ENCODE data around the gene ADORA1.

Gene ADORA1

DNA sequence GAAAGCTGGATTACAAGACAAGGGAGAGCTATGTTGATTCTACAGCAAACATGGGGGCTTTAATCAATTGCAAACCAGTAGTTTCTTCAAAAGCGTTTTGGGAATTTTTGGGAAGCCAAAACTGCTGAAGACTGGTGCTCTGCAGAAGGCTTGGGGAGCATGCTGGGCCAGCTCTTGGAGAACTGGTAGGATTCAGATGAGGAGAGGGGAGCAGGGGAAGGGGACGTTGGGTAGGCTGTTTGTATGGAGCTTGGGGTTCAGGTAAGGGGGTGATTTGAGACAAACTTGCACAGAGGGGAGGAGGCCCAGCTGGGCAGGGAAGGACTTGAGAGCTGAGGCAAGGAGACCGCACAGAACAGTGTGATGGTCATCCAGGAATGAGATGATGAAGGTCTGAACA lies 39.1 kb upstream of the ADORA1 start:
- TF ChIP-seq, protein P1, sequence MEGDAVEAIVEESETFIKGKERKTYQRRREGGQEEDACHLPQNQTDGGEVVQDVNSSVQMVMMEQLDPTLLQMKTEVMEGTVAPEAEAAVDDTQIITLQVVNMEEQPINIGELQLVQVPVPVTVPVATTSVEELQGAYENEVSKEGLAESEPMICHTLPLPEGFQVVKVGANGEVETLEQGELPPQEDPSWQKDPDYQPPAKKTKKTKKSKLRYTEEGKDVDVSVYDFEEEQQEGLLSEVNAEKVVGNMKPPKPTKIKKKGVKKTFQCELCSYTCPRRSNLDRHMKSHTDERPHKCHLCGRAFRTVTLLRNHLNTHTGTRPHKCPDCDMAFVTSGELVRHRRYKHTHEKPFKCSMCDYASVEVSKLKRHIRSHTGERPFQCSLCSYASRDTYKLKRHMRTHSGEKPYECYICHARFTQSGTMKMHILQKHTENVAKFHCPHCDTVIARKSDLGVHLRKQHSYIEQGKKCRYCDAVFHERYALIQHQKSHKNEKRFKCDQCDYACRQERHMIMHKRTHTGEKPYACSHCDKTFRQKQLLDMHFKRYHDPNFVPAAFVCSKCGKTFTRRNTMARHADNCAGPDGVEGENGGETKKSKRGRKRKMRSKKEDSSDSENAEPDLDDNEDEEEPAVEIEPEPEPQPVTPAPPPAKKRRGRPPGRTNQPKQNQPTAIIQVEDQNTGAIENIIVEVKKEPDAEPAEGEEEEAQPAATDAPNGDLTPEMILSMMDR (IDR thresholded peaks at IDR 0.05; ENCODE audit: low read depth, low read length, missing control alignments) = no peak
- H3K4me3 ChIP-seq (ENCODE audit: low read depth, low read length) = no peak overlapping the region
- DNase-seq (ENCODE audit: low read depth) = no peak

DNA sequence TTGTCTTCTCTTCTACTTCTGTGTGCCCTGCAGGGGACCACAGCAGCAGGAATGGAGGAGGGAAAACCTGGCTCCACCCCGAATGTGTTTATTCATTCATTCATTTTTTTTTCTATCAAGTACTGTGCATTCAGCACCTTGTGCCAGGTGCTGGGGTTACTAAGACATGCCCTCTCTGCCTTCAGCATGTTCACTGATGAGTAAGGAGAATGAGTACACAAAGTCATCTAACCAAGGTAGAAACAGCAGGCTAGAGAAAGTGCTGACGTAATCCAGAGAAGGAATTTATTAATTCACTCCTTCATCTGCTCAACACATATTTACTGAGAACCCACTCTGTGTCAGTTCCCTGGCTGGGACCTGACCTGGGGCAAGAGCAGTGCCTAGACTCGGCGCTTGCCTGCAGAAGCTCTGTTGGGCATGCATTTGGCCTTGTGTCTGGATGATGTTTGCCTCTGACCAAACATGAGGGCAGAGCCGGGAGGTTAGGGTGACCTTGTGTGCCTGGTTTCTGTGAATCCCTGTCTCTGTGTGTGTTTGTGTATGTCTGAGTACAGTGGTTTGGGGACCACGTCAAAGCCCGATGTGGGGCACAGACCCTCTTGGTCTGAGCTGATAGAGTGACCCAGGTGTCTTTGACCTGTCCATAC lies 38.4 kb upstream of the ADORA1 start:
- no peak for DNase-seq (ENCODE audit: low read depth)
- H3K4me3 ChIP-seq (ENCODE audit: low read depth, low read length) = no peak overlapping the region
- TF ChIP-seq, protein P1 (IDR thresholded peaks at IDR 0.05; ENCODE audit: low read depth, low read length, missing control alignments) = no peak

DNA sequence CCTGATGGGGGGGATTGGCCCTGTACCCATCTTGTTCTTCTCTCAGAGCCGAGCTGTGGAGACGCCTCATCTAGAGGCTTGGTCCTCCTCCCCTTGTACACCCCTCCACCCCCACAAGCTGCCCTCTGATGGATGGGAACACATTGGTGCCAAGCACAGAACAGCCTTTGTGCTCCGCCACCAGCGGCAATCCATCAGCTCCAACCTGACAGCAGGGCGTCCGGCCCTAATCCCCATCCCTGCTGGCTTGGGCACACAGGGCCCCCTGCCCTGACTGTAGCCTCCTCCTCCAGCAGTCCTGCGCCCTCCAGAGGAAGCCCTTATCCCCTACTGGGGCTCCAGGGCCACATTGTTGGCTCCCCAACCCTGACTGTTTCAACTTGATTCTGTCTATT lies 37.9 kb upstream of the ADORA1 start:
- DNase-seq (ENCODE audit: low read depth) = no peak
- H3K4me3 ChIP-seq (ENCODE audit: low read depth, low read length) = no peak overlapping the region
- TF ChIP-seq, protein P1 (IDR thresholded peaks at IDR 0.05; ENCODE audit: low read depth, low read length, missing control alignments) = no peak

DNA sequence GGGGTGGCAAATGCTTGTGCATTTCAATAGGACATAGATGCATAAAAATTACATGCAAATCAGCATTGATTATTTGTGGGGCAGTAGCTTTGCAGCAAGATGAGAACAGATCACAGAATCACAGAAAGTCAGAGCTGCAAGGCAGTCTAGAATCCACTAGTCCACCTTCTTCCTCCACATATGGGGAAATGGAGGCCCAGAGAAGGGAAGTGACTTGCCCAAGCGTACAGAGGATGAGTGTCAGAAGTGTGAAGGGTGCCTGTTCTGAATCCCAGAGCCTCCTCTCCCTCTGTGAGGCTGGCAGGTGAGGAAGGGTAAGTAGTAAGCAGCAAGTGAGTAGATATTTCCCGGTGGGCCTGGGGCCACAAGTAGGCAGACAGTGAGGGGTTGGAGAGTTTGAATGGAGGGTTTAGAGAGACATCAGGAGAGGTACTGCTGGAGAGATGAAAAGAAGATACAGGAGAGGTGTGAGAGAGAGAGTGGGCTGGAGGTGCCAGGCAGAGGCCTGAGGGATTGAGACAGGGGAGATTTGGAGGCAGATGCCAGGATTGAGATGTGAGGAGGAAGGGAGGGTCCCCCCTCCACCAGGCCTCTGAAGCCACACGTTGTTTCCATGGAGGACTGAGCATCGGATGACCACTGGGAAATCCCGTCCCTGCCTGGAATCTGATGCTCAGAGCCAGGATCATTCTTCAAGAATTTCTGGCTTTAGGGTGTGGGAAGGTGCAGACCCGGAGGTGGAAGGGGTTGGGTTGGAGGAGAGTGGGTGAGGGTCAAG lies 36.9 kb upstream of the ADORA1 start:
- H3K4me3 ChIP-seq (ENCODE audit: low read depth, low read length) = no peak overlapping the region
- TF ChIP-seq, protein P1 (IDR thresholded peaks at IDR 0.05; ENCODE audit: low read depth, low read length, missing control alignments) = no peak
- no peak for DNase-seq (ENCODE audit: low read depth)

DNA sequence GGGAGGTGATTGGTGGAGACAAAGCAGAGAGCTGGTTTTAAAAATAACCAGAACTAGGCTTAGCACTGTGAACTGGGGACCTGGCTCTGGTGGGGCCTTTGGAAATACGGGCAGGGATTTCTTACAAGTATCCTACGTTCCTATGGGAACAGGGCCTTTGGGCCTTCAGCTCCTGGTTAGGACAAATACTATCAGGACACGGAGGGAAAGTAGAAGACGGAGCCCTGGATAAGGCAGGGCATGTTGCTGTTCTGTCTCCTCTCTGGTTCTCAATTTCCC lies 36.4 kb upstream of the ADORA1 start:
- H3K4me3 ChIP-seq (ENCODE audit: low read depth, low read length) = no peak overlapping the region
- no peak for DNase-seq (ENCODE audit: low read depth)
- TF ChIP-seq, protein P1 (IDR thresholded peaks at IDR 0.05; ENCODE audit: low read depth, low read length, missing control alignments) = no peak

DNA sequence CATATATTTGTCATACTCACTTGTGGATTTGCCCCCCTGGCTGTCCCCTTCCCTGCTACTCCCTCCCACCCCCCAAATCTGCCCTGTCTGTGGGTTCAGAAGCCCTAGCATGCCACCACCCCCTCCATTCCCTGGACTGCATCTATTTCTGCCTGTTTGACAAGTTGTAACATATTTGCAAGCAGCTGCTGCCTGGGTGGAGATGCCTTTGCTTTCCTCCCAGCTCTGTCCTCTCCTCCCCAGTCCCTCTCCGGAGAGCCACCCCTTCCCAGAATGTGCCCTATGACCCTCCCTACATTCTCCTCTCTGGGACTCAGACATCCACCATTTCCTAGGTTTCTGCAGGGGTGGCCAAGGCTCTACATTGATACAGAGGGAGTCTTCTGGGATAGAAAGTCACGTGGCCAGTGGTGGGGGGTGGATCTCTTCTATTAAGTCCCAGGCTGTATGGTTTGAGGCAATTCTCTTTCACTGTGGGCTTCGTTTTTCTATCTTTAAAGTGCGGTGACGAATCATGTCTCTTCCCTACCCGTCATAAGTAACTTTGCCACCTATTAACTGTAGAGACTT lies 35.7 kb upstream of the ADORA1 start:
- DNase-seq (ENCODE audit: low read depth) = no peak
- no peak overlapping the region for H3K4me3 ChIP-seq (ENCODE audit: low read depth, low read length)

More for the DNA sequence above, 35.7 kb upstream of the ADORA1 start:
- TF ChIP-seq, protein P1 (IDR thresholded peaks at IDR 0.05; ENCODE audit: low read depth, low read length, missing control alignments) = no peak
